Astrocyte (in vitro differentiated cells and primary cell): ENCODE results near the gene INKA1.

Experiments used
- EZH2 ChIP-seq: IDR thresholded peaks from 2 replicates; pipeline ENCODE4 v1.6.1; 2012; ENCODE audit warnings: mild to moderate bottlenecking, low read length, inconsistent platforms; ENCODE audit not compliant: insufficient read depth
- TF ChIP-seq, protein P1 (sequence below): IDR thresholded peaks from 2 replicates; pipeline ENCODE4 v1.5.1; 2011; ENCODE audit warnings: low read depth, mild to moderate bottlenecking, inconsistent platforms, low read length, moderate library complexity; ENCODE audit not compliant: insufficient read depth

DNA sequence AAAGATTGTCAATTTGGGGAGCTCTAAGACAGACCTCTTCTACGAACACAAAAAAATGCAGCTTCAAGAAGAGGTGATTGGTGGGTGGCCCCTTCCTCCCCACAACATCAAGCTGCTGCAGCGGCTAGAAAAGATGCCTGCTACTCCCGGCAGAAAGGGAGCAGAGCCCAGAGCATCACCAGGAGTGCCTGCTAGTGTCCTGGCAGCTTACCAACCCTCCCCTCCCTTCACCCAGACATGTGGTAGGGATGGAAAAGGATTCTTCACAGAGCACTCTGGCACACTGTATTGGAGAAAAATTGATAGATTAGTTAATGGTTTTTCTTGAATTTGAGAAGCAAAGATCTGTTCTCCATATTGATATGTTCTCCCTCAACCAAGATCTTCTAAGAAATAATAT, 27.5 kb upstream of the INKA1 start:
- TF ChIP-seq, protein P1, sequence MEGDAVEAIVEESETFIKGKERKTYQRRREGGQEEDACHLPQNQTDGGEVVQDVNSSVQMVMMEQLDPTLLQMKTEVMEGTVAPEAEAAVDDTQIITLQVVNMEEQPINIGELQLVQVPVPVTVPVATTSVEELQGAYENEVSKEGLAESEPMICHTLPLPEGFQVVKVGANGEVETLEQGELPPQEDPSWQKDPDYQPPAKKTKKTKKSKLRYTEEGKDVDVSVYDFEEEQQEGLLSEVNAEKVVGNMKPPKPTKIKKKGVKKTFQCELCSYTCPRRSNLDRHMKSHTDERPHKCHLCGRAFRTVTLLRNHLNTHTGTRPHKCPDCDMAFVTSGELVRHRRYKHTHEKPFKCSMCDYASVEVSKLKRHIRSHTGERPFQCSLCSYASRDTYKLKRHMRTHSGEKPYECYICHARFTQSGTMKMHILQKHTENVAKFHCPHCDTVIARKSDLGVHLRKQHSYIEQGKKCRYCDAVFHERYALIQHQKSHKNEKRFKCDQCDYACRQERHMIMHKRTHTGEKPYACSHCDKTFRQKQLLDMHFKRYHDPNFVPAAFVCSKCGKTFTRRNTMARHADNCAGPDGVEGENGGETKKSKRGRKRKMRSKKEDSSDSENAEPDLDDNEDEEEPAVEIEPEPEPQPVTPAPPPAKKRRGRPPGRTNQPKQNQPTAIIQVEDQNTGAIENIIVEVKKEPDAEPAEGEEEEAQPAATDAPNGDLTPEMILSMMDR, result no peak
- no peak for TF ChIP-seq EZH2
